Breast epithelium (tissue), 4 donors: ENCODE data around the gene UTP25. TPM values are rescaled to one million over a fixed set of nuclear protein-coding genes. Genes with fewer than 3 reads are reported as not detected.
"Not testable (repeated sequence)": the region's sequence is repeated elsewhere in the genome, so short reads cannot be mapped to it uniquely, and the experiment has no call there.

Source experiments
- DNase-seq, 2 donors: peaks; one replicate each; pipeline ENCODE4 v3.0.0-alpha.2; 2019; ENCODE audit warnings: low spot score in 2 of 2
- H3K27ac ChIP-seq, 2 donors: fragments of 200-600 bp; sonication (generic) in 1 of 2; one replicate each; pipeline ENCODE4 v1.5.1; 2016 to 2019; ENCODE audit warnings: mild to moderate bottlenecking in 1 of 2
- H3K27me3 ChIP-seq, 2 donors: fragments of 200-600 bp; sonication (generic) in 1 of 2; one replicate each; pipeline versions ENCODE4 v1.5.1 to v1.6.0; 2017 to 2019; ENCODE audit warnings: control low read depth in 1 of 2, mild to moderate bottlenecking in 1 of 2
- H3K36me3 ChIP-seq: fragments of 200-600 bp; one replicate; pipeline ENCODE4 v1.5.1; 2019
- H3K4me1 ChIP-seq, 2 donors: fragments of 200-600 bp; sonication (generic); one replicate each; pipeline ENCODE4 v1.5.1; 2016 to 2019; ENCODE audit warnings: control low read depth in 1 of 2
- H3K4me3 ChIP-seq, 3 donors: fragments of 200-600 bp; sonication (generic); 1 replicate in 2 of 3; 2 replicates in 1 of 3; pipeline ENCODE4 v1.5.1; 2016 to 2019; ENCODE audit warnings: mild to moderate bottlenecking in 3 of 3, moderate library complexity in 2 of 3
- H3K9me3 ChIP-seq, 2 donors: fragments of 200-600 bp; sonication (generic) in 1 of 2; one replicate each; pipeline ENCODE4 v1.5.1; 2016 to 2019; ENCODE audit warnings: control low read depth in 1 of 2
- CTCF ChIP-seq, 3 donors: fragments of 450-650 bp; IDR thresholded peaks; one replicate each; pipeline ENCODE4 v1.5.1; 2016 to 2017; ENCODE audit warnings: antibody characterized with exemption in 3 of 3, mild to moderate bottlenecking in 3 of 3, moderate library complexity in 3 of 3
- POLR2A ChIP-seq: fragments of 450-650 bp; IDR thresholded peaks from one replicate; pipeline ENCODE4 v1.6.1; 2016; ENCODE audit warnings: antibody characterized with exemption, mild to moderate bottlenecking, moderate library complexity
- POLR2AphosphoS5 ChIP-seq, 3 donors: sonication (generic); formaldehyde crosslinking; IDR thresholded peaks; one replicate each; pipeline ENCODE4 v1.6.1; 2017; ENCODE audit warnings: antibody characterized with exemption in 3 of 3
- intact Hi-C: fragments of 100-400 bp; cut with DNase I; formaldehyde crosslinking; loops from one replicate; pipeline ENCODE4 v1.15.1; 2023; ENCODE audit warnings: low total_unique reads
- total RNA-seq, 3 donors: library from RNA; depleted of rRNA; stranded (reverse); fragments of >200 nt; gene quantifications; one replicate each; pipeline ENCODE4 v1.1.0, GENCODE V29; 2016

Gene UTP25
- total RNA-seq, 3 donors from 2014 or later: 6.4 to 15.5 (median 11.1) TPM

GRCh38 chr1:209899948-209900347 is 72.2 kb downstream of the UTP25 start:
- DNase-seq: no peak
- Histone ChIP-seq H3K4me3 (no peak overlapping the region), H3K4me1 (no peaks in the 10 kb centered on the region), H3K27me3 (peaks cover 0 to 2% of the 10 kb centered on the region in 2 donors), H3K36me3 (no peaks in the 10 kb centered on the region), H3K9me3 (no peaks in the 10 kb centered on the region), H3K27ac (no peak overlapping the region)
- intact Hi-C loops: no loop called here
- TF ChIP-seq POLR2AphosphoS5 (IDR thresholded peaks at IDR 0.05) (no peak), POLR2A (no peak)

- Histone ChIP-seq H3K36me3 (no peaks in the 10 kb centered on the region), H3K4me3 (no peak overlapping the region), H3K9me3 (no peaks in the 10 kb centered on the region), H3K27ac (no peak overlapping the region), H3K4me1 (no peaks in the 10 kb centered on the region), H3K27me3 (peaks cover 0 to 2% of the 10 kb centered on the region in 2 donors)
- intact Hi-C loops: no loop called here
- no peak for TF ChIP-seq CTCF (IDR thresholded peaks at IDR 0.05)
- TF ChIP-seq POLR2A: no peak
- no peak for TF ChIP-seq POLR2AphosphoS5 (IDR thresholded peaks at IDR 0.05)
- no peak for DNase-seq
Observed at GRCh38 chr1:209900734-209901133, 73.0 kb downstream of the UTP25 start.

- Histone ChIP-seq H3K27me3 (peaks cover 0 to 2% of the 10 kb centered on the region in 2 donors), H3K4me3 (no peak overlapping the region), H3K9me3 (no peaks in the 10 kb centered on the region), H3K36me3 (no peaks in the 10 kb centered on the region), H3K27ac (no peak overlapping the region), H3K4me1 (no peaks in the 10 kb centered on the region)
- intact Hi-C loops: no loop called here
- no peak for TF ChIP-seq POLR2A
- TF ChIP-seq POLR2AphosphoS5 (IDR thresholded peaks at IDR 0.05): no peak
- no peak for TF ChIP-seq CTCF (IDR thresholded peaks at IDR 0.05)
- DNase-seq: no peak
Observed at GRCh38 chr1:209901211-209901610, 73.4 kb downstream of the UTP25 start.

GRCh38 chr1:209904774-209905173 is 77.0 kb downstream of the UTP25 start:
- intact Hi-C loops, H3K27ac ChIP-seq, H3K4me3 ChIP-seq: not testable (repeated sequence)

More at GRCh38 chr1:209904774-209905173, 77.0 kb downstream of the UTP25 start:
- H3K4me1 ChIP-seq, DNase-seq, H3K36me3 ChIP-seq, H3K9me3 ChIP-seq, H3K27me3 ChIP-seq: not testable (repeated sequence)

Other genes starting within 250 kb of the UTP25 start
- 1 to 10 TPM in 1 of 3 donors, under 1 TPM in 1, not detected in 1; 0.16 to 1.8 TPM for gene CAMK1G, start 244.3 kb upstream of the UTP25 start, total RNA-seq
- gene LAMB3, start 175.5 kb upstream of the UTP25 start, total RNA-seq: 10 to 100 TPM; 23.9 to 48.0 (median 35.6) TPM
- gene G0S2, start 152.6 kb upstream of the UTP25 start, total RNA-seq: 1,000 to 10,000 TPM in 1 of 3 donors, 100 to 1,000 TPM in 2; 198 to 1,307 (median 636) TPM
- 10 to 100 TPM in 1 of 3 donors, 1 to 10 TPM in 1, under 1 TPM in 1; 0.88 to 90.1 (median 7.5) TPM for gene HSD11B1, start 123.1 kb upstream of the UTP25 start, total RNA-seq
- gene TRAF3IP3, start 71.9 kb upstream of the UTP25 start, total RNA-seq: 1 to 10 TPM; 3.6 to 4.6 (median 4.4) TPM
- 1 to 10 TPM in 2 of 3 donors, under 1 TPM in 1; 0.64 to 3.1 (median 2.0) TPM for gene C1orf74, start 43.4 kb upstream of the UTP25 start, total RNA-seq
- gene IRF6, start 21.8 kb upstream of the UTP25 start, total RNA-seq: 10 to 100 TPM in 2 of 3 donors, 1 to 10 TPM in 1; 1.9 to 81.8 (median 42.9) TPM
- gene SYT14, start 110.2 kb downstream of the UTP25 start, total RNA-seq: under 1 TPM in 1 of 3 donors, not detected in 2; 0.73 TPM